GM12801 (cell line): ENCODE measurements around the gene TMEM247.

Experiments
- TF ChIP-seq, protein P1 (sequence below): IDR thresholded peaks from one replicate; pipeline ENCODE4 v1.5.1; 2011; ENCODE audit warnings: control low read depth; ENCODE audit not compliant: insufficient read length; ENCODE audit errors: extremely low read depth

The TMEM247 gene

DNA sequence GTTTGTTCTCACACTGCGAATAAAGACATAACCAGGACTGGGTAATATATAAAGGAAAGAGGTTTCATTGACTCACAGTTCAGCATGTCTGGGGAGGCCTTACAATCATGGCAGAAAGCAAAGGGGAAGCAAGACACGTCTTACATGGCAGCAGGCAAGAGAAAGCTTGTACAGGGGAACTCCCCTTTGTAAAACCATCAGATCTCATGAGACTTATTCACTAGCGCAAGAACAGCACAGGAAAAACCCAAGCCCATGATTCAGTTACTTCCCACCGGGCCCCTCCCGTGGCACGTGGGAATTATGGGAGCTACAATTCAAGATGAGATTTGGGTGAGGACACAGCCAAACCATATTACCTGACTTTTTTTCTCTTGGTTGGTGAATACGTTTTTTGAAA is 51.3 kb downstream of the TMEM247 start:
- TF ChIP-seq, protein P1, sequence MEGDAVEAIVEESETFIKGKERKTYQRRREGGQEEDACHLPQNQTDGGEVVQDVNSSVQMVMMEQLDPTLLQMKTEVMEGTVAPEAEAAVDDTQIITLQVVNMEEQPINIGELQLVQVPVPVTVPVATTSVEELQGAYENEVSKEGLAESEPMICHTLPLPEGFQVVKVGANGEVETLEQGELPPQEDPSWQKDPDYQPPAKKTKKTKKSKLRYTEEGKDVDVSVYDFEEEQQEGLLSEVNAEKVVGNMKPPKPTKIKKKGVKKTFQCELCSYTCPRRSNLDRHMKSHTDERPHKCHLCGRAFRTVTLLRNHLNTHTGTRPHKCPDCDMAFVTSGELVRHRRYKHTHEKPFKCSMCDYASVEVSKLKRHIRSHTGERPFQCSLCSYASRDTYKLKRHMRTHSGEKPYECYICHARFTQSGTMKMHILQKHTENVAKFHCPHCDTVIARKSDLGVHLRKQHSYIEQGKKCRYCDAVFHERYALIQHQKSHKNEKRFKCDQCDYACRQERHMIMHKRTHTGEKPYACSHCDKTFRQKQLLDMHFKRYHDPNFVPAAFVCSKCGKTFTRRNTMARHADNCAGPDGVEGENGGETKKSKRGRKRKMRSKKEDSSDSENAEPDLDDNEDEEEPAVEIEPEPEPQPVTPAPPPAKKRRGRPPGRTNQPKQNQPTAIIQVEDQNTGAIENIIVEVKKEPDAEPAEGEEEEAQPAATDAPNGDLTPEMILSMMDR, result no peak

DNA sequence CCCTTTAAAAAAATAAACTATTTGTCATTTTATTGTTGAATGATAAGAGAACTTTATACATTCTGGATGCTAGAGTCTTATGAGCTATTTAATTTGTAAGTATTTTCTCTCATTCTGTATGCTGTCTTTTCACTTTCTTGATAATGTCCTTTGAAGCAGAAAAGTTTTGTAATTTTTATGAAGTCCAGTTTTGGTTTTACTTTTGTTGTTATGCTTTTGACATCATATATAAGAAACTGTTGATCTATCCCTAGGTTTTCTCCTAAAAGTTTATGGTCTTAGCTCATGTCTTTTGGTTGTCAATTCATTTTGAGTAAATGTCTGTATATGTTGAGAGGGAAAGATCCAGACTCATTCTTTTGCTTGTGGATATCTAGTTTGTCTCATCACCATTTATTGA is 52.5 kb downstream of the TMEM247 start:
- TF ChIP-seq, protein P1, result no peak
